Measurements from ENCODE around the gene CDK15.
"Not testable (repeated sequence)": the region's sequence is repeated elsewhere in the genome, so short reads cannot be mapped to it uniquely, and the experiment has no call there.

The CDK15 gene

DNA sequence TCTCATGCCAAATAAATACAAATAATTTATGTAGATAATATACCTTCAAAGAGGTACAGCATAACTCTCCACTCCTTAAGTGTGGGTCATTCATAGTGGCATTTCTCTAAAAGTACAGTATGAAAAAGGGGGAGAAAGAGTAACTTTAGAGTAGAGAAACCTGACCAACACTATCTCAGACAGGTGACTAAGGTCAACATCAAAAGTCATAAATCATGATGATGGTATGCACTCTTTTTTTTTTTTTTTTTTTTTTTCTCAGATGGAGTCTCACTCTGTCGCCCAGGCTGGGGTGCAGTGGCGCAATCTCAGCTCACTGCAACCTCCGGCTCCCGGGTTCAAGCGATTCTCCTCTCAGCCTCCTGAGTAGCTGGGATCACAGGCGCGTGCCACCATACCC, 4.3 kb downstream of the CDK15 start:
- H3K27me3 ChIP-seq (ENCODE audit: control insufficient read depth in 1 of 2, insufficient read depth in 2 of 2, low read length in 2 of 2); H3K9ac ChIP-seq (ENCODE audit: low read length); H3K36me3 ChIP-seq (ENCODE audit: insufficient read depth, low read length); H3K4me1 ChIP-seq (ENCODE audit: insufficient read depth, low read length); H3K9me3 ChIP-seq (ENCODE audit: low read length); H3K27ac ChIP-seq (ENCODE audit: low read depth, low read length); H3K4me3 ChIP-seq (ENCODE audit: low read depth in 1 of 2, low read length in 2 of 2): not testable (repeated sequence)

DNA sequence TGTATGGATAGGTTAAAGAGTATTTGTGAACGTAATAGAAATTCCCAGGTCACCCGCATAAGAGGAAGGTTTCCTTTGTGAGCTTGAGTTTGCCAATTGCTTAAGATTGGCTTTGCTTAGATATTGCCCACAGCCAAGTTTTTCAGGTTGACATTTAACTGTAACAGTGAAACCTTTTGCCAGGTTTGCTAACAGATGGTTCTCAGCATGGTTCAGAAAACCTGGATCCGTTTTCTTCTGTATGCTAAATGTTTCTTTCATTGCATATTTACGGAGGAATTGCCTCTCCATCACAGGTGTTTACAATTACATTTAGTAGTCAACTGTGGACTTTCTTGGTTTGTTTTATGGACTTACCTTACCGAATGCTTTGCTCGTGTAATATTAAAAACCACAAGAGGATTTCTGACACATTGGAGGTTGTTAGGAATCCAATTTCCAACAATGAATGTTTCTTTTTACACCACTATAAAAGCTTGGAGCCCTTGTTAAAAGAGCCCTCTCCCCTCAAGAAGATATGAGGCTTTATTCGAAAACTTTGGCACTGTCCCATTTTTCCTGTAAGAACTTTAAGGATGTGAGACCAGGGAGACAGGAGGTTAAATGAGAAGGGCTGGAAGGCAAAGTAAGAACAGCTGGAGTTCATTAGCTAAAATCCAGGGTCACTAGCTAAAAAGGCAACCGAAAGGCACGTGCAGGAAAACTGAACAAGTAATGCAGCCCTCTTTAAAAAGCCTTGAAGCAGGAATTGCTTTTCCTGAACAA, 7.8 kb downstream of the CDK15 start:
- no peaks in the 10 kb centered on the region for H3K4me1 ChIP-seq (ENCODE audit: insufficient read depth, low read length)
- H3K36me3 ChIP-seq (ENCODE audit: insufficient read depth, low read length): no peaks in the 10 kb centered on the region
- no peak overlapping the region for H3K27ac ChIP-seq (ENCODE audit: low read depth, low read length)
- no peaks in the 10 kb centered on the region for H3K9me3 ChIP-seq (ENCODE audit: low read length)
- no peak overlapping the region for H3K4me3 ChIP-seq (ENCODE audit: low read depth in 1 of 2, low read length in 2 of 2)
- no peaks in the 10 kb centered on the region for H3K27me3 ChIP-seq (ENCODE audit: control insufficient read depth in 1 of 2, insufficient read depth in 2 of 2, low read length in 2 of 2)
- H3K9ac ChIP-seq (ENCODE audit: low read length): no peak overlapping the region

DNA sequence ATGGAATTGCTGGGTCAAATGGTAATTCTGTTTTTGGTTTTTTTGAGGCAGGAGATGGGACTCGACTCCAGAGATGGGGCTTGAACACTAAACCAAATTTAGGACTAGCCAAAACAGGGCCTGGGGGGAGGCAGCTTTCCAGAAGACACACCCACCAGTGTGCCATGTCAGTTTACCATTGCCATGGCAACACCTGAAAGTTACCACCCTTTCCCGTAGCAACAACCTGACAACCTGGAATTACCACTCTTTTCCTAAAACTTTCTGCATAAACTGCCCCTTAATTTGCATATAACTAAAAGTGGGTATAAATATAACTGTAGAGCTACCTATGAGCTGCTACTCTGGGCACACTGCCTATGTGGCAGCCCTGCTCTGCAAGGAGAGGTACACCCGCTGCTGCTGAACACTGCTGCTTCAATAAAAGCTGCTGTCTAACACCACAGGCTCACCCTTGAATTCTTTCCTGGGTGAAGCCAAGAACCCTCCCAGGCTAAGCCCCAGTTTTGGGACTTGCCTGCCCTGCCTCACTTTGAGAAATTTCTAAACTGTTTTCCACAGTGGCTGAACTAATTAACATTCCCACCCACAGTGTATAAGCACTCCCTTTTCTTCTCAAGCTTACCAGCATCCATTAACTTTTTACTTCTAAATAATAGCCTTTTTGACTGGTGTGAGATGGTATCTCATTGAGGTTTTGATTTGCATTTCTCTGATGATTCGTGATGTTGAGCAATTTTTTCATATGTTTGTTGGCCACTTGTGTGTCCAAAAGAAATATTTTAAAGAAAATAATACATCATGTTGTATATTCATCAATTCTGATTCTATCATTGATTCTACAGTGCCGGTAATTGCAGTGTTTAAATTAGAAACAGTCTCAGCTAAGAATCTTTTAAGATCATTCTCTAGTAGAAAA, 10.6 kb downstream of the CDK15 start:
- Histone ChIP-seq H3K4me1 (ENCODE audit: insufficient read depth, low read length) (no peaks in the 10 kb centered on the region), H3K36me3 (ENCODE audit: insufficient read depth, low read length) (no peaks in the 10 kb centered on the region), H3K27ac (ENCODE audit: low read depth, low read length) (no peak overlapping the region), H3K4me3 (ENCODE audit: low read depth in 1 of 2, low read length in 2 of 2) (no peak overlapping the region), H3K9ac (ENCODE audit: low read length) (no peak overlapping the region), H3K27me3 (ENCODE audit: control insufficient read depth in 1 of 2, insufficient read depth in 2 of 2, low read length in 2 of 2) (no peaks in the 10 kb centered on the region), H3K9me3 (ENCODE audit: low read length) (no peaks in the 10 kb centered on the region)

DNA sequence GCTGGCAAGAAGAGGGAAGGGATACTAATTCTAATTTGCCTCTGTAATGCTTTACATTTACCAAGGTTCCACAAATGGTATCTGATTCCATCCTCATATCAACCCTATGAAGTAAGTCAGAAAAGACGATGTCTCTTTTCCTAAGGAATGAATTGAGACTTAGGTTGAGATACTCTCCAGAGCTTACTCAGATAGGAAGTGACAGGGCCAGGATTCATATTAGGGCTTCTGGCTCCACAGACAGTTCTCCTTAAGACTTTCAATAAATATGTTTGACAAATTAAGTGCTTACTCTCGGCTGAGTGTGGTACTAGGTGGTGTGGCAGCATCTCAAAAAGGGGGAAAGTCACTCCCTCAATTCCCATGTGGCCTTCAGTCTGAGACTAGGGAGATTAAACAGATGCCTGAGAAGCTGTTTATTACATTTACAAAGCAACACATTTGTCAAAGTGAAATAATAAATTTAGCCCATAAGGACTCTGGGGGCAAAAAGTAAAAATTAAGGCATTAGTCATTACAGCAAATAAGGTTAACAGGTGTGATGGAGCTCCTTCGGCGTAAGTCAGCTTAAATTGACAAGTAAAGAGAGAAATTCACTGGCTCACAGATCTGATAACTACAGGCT, 14.2 kb downstream of the CDK15 start:
- H3K4me1 ChIP-seq (ENCODE audit: insufficient read depth, low read length): no peaks in the 10 kb centered on the region
- no peak overlapping the region for H3K27ac ChIP-seq (ENCODE audit: low read depth, low read length)
- H3K4me3 ChIP-seq (ENCODE audit: low read depth in 1 of 2, low read length in 2 of 2): no peak overlapping the region
- H3K9me3 ChIP-seq (ENCODE audit: low read length): no peaks in the 10 kb centered on the region
- no peaks in the 10 kb centered on the region for H3K27me3 ChIP-seq (ENCODE audit: control insufficient read depth in 1 of 2, insufficient read depth in 2 of 2, low read length in 2 of 2)
- no peak overlapping the region for H3K9ac ChIP-seq (ENCODE audit: low read length)
- H3K36me3 ChIP-seq (ENCODE audit: insufficient read depth, low read length): no peaks in the 10 kb centered on the region

DNA sequence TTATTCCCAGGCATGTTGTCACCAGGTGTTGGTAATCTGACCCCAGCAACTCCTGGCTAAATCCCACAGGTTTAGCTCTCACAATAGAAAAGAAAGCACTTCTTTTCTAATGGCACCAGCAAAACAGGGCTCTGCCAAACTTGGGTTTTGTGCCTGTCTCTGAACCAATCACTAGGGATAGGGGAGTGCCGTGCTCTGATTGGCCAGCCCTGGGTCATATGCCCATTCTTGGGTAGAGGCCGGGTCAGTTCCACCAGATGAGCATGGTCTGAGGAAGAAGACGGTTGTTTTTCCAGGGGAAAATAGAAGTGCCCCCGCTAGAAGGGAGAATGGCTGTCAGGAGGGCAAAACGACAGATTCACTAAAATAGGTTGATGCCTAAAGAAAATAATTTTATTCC, 14.7 kb downstream of the CDK15 start:
- Histone ChIP-seq H3K27ac (ENCODE audit: low read depth, low read length) (no peak overlapping the region), H3K36me3 (ENCODE audit: insufficient read depth, low read length) (no peaks in the 10 kb centered on the region), H3K9ac (ENCODE audit: low read length) (no peak overlapping the region), H3K9me3 (ENCODE audit: low read length) (no peaks in the 10 kb centered on the region), H3K4me3 (ENCODE audit: low read depth in 1 of 2, low read length in 2 of 2) (no peak overlapping the region), H3K27me3 (ENCODE audit: control insufficient read depth in 1 of 2, insufficient read depth in 2 of 2, low read length in 2 of 2) (no peaks in the 10 kb centered on the region), H3K4me1 (ENCODE audit: insufficient read depth, low read length) (no peaks in the 10 kb centered on the region)

DNA sequence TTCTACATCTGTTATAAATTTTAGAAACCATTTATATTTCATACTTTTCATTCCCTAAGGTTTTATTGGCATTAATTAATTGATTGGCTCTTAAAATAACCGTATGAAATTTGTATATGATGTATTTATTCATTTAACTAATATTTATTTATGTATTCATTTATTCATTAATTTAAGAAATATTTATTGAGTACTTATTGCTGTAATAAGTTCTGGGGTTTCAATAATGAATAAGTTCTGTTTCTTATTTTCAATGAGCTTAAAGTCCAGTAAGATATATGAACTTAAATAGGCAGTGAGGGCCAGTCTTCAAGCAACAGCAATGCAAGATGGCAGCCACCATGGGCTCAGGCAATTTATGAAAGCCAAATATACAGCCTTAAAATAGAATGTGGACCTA, 17.9 kb downstream of the CDK15 start:
- H3K9me3 ChIP-seq (ENCODE audit: low read length): no peaks in the 10 kb centered on the region
- no peak overlapping the region for H3K27ac ChIP-seq (ENCODE audit: low read depth, low read length)
- H3K4me3 ChIP-seq (ENCODE audit: low read depth in 1 of 2, low read length in 2 of 2): no peak overlapping the region
- no peaks in the 10 kb centered on the region for H3K4me1 ChIP-seq (ENCODE audit: insufficient read depth, low read length)
- no peaks in the 10 kb centered on the region for H3K36me3 ChIP-seq (ENCODE audit: insufficient read depth, low read length)
- no peak overlapping the region for H3K9ac ChIP-seq (ENCODE audit: low read length)
- H3K27me3 ChIP-seq (ENCODE audit: control insufficient read depth in 1 of 2, insufficient read depth in 2 of 2, low read length in 2 of 2): no peaks in the 10 kb centered on the region

DNA sequence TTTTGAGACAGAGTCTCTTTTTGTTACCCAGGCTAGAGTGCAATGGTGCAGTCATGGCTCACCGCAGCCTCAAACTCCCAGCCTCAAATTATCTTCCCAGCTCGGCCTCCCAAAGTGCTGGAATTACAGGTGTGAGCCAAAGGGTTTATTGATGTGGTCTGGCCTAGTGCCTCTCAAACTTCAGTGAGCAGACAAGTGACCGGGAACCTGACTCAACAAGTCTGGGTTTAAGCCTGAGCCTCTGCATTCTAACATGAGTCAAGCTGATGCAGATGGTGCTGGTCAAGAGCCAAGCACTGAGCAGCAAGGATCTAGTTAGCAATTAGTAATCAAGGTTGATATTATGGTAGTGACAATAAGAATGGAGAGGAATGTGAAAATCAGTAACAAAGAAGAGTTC, 21.3 kb downstream of the CDK15 start:
- Histone ChIP-seq H3K9me3 (ENCODE audit: low read length) (no peaks in the 10 kb centered on the region), H3K27ac (ENCODE audit: low read depth, low read length) (no peak overlapping the region), H3K4me1 (ENCODE audit: insufficient read depth, low read length) (no peaks in the 10 kb centered on the region), H3K4me3 (ENCODE audit: low read depth in 1 of 2, low read length in 2 of 2) (no peak overlapping the region), H3K9ac (ENCODE audit: low read length) (no peak overlapping the region), H3K36me3 (ENCODE audit: insufficient read depth, low read length) (no peaks in the 10 kb centered on the region), H3K27me3 (ENCODE audit: control insufficient read depth in 1 of 2, insufficient read depth in 2 of 2, low read length in 2 of 2) (no peaks in the 10 kb centered on the region)

DNA sequence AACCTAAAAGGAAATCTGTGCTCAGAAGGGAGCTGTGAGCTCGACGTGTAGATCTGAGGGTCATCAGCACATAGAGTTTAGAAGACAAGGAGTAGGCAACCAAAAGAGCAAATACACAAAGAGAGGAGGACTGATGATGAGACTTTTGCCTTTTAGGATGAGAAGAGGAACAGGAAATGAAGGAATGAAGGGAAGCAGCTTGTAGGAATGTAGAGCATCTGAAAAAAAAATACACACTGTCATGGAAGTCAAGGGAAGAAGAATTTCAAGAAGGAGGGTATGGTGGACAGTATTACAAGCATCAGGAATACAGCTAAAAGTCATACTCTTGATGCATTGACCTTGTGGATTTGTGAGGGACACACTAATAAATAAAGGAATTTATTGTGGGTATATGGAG, 21.9 kb downstream of the CDK15 start:
- Histone ChIP-seq H3K9ac (ENCODE audit: low read length) (no peak overlapping the region), H3K4me1 (ENCODE audit: insufficient read depth, low read length) (no peaks in the 10 kb centered on the region), H3K4me3 (ENCODE audit: low read depth in 1 of 2, low read length in 2 of 2) (no peak overlapping the region), H3K36me3 (ENCODE audit: insufficient read depth, low read length) (no peaks in the 10 kb centered on the region), H3K9me3 (ENCODE audit: low read length) (no peaks in the 10 kb centered on the region), H3K27ac (ENCODE audit: low read depth, low read length) (no peak overlapping the region), H3K27me3 (ENCODE audit: control insufficient read depth in 1 of 2, insufficient read depth in 2 of 2, low read length in 2 of 2) (no peaks in the 10 kb centered on the region)

DNA sequence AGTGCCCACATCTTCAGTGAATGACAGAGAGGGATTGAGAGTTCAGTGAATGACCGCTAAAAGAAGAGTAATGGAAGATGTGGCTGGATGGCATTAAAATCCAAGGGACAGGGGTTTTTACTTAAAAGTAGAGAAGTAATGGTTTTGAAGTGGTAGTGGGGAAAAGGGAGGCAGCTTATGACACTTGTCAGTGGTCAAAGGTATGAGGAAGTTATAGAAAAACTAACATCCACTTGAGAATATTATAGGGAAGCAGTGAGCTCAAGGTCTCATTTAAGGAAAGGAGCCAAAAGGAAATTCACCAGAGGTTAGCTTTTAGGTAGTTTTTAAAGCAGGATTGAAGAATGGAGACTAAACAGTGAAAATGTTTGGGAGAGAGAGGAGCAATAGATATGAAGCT, 24.3 kb downstream of the CDK15 start:
- Histone ChIP-seq H3K9me3 (ENCODE audit: low read length) (no peaks in the 10 kb centered on the region), H3K4me1 (ENCODE audit: insufficient read depth, low read length) (no peaks in the 10 kb centered on the region), H3K27ac (ENCODE audit: low read depth, low read length) (no peak overlapping the region), H3K27me3 (ENCODE audit: control insufficient read depth in 1 of 2, insufficient read depth in 2 of 2, low read length in 2 of 2) (no peaks in the 10 kb centered on the region), H3K36me3 (ENCODE audit: insufficient read depth, low read length) (no peaks in the 10 kb centered on the region), H3K4me3 (ENCODE audit: low read depth in 1 of 2, low read length in 2 of 2) (no peak overlapping the region), H3K9ac (ENCODE audit: low read length) (no peak overlapping the region)

DNA sequence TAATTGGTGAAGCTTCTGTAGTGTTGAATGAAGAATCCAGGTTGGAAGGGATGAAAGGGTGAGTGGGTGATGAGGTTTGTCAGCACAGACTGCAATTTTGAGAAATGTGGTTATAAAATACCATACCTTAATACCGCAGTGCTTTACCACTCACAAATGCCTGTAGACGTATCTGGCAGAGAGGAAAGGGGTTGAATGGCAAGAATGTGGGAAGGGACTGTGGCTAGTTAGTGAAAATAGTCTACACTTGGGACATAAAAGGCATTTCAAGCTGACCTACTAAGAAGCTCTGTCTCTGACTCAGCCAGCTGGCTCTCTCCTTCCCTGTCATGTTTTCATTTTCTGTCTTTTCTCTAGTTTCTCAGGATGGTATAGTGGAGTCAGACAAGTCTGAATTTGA, 25.1 kb downstream of the CDK15 start:
- no peaks in the 10 kb centered on the region for H3K36me3 ChIP-seq (ENCODE audit: insufficient read depth, low read length)
- no peaks in the 10 kb centered on the region for H3K27me3 ChIP-seq (ENCODE audit: control insufficient read depth in 1 of 2, insufficient read depth in 2 of 2, low read length in 2 of 2)
- H3K9ac ChIP-seq (ENCODE audit: low read length): no peak overlapping the region
- no peaks in the 10 kb centered on the region for H3K9me3 ChIP-seq (ENCODE audit: low read length)
- no peak overlapping the region for H3K4me3 ChIP-seq (ENCODE audit: low read depth in 1 of 2, low read length in 2 of 2)
- H3K27ac ChIP-seq (ENCODE audit: low read depth, low read length): no peak overlapping the region
- H3K4me1 ChIP-seq (ENCODE audit: insufficient read depth, low read length): no peaks in the 10 kb centered on the region

DNA sequence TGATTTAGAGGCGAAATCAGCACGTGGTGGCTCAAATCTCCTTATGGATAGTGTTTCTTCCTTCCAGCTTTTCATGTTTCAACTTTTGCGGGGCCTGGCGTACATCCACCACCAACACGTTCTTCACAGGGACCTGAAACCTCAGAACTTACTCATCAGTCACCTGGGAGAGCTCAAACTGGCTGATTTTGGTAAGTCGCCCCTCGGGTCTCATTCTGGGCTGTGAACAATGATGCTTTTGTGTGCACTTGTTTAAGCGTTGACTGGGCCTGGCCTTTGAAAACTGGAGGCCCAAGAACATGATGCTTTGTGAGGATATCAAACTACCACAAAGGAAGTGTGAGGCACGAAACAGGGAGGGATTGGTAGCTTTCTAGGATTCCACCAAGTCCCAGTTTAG, 27.4 kb downstream of the CDK15 start:
- Histone ChIP-seq H3K36me3 (ENCODE audit: insufficient read depth, low read length) (no peaks in the 10 kb centered on the region), H3K9me3 (ENCODE audit: low read length) (no peaks in the 10 kb centered on the region), H3K4me3 (ENCODE audit: low read depth in 1 of 2, low read length in 2 of 2) (no peak overlapping the region), H3K9ac (ENCODE audit: low read length) (no peak overlapping the region), H3K4me1 (ENCODE audit: insufficient read depth, low read length) (no peaks in the 10 kb centered on the region), H3K27ac (ENCODE audit: low read depth, low read length) (no peak overlapping the region), H3K27me3 (ENCODE audit: control insufficient read depth in 1 of 2, insufficient read depth in 2 of 2, low read length in 2 of 2) (no peaks in the 10 kb centered on the region)
